Left forelimb (tissue), 1 donor: ENCODE measurements around the gene OLFM1.
"Not testable (repeated sequence)": the region's sequence is repeated elsewhere in the genome, so short reads cannot be mapped to it uniquely, and the experiment has no call there.

ENCODE experiments used
- DNase-seq: peaks from one replicate; pipeline ENCODE4 v3.0.0-alpha.2; 2018; ENCODE audit warnings: low spot score

Gene OLFM1

GRCh38 chr9:135107581-135108235, 20.2 kb downstream of the OLFM1 start:
- no peak for DNase-seq

- no peak for DNase-seq
These were observed 21.5 kb downstream of the OLFM1 start for GRCh38 chr9:135108831-135109510.

- DNase-seq: no peak
These were observed 22.2 kb downstream of the OLFM1 start for GRCh38 chr9:135109650-135110049.

- no peak for DNase-seq
These were observed 22.9 kb downstream of the OLFM1 start for GRCh38 chr9:135110416-135110815.

GRCh38 chr9:135111600-135111999, 24.1 kb downstream of the OLFM1 start:
- not testable (repeated sequence) for DNase-seq

- no peak for DNase-seq
These were observed 28.9 kb downstream of the OLFM1 start for GRCh38 chr9:135116371-135116770.

- no peak for DNase-seq
These were observed 29.4 kb downstream of the OLFM1 start for GRCh38 chr9:135116881-135117280.

- DNase-seq: no peak
These were observed 29.8 kb downstream of the OLFM1 start for GRCh38 chr9:135117281-135117680.

- no peak for DNase-seq
These were observed 32.1 kb downstream of the OLFM1 start for GRCh38 chr9:135119496-135120064.

- DNase-seq: no peak
These were observed 32.8 kb downstream of the OLFM1 start for GRCh38 chr9:135120249-135120648.

GRCh38 chr9:135122316-135122715, 34.8 kb downstream of the OLFM1 start:
- DNase-seq: no peak

GRCh38 chr9:135123126-135123772, 35.8 kb downstream of the OLFM1 start:
- no peak for DNase-seq

- no peak for DNase-seq
These were observed 36.3 kb downstream of the OLFM1 start for GRCh38 chr9:135123773-135124134.

GRCh38 chr9:135126451-135127187, 39.2 kb downstream of the OLFM1 start:
- no peak for DNase-seq

GRCh38 chr9:135127718-135128670, 40.5 kb downstream of the OLFM1 start:
- no peak for DNase-seq

GRCh38 chr9:135129137-135129695, 41.7 kb downstream of the OLFM1 start:
- DNase-seq: no peak

GRCh38 chr9:135130207-135130976, 42.9 kb downstream of the OLFM1 start:
- no peak for DNase-seq

- no peak for DNase-seq
These were observed 44.0 kb downstream of the OLFM1 start for GRCh38 chr9:135131488-135131887.

GRCh38 chr9:135132008-135132407, 44.5 kb downstream of the OLFM1 start:
- DNase-seq: no peak
